Measurements from ENCODE around the gene OR9A4.
"Not testable (repeated sequence)": the region's sequence is repeated elsewhere in the genome, so short reads cannot be mapped to it uniquely, and the experiment has no call there.

The OR9A4 gene

DNA sequence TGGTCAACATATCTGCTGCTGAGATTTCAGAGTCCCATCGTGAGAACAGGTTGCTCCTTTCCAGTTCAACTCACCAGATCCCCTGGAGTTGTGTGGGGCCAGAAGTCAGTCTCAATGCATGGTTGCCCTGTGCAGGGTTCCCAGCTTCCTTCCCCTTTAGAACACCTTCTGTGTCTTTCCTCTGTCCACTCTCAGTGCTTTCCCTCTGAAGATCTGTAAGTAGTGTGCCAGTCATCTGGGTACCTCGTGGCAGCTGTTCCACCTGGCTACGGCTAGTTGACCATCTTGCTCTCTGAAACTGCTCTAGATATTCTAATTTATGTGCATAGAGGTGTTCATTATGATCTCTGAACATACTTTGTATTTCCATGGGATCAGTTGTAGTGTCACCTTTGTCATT, 38.8 kb upstream of the OR9A4 start:
- no peak for DNase-seq (ENCODE audit: low spot score)
- ChIA-PET POLR2A (ENCODE audit: low non-redundant PET) (no interaction called here), CTCF (no interaction called here)
- no peak overlapping the region for H3K27ac ChIP-seq
- TF ChIP-seq, protein P1, sequence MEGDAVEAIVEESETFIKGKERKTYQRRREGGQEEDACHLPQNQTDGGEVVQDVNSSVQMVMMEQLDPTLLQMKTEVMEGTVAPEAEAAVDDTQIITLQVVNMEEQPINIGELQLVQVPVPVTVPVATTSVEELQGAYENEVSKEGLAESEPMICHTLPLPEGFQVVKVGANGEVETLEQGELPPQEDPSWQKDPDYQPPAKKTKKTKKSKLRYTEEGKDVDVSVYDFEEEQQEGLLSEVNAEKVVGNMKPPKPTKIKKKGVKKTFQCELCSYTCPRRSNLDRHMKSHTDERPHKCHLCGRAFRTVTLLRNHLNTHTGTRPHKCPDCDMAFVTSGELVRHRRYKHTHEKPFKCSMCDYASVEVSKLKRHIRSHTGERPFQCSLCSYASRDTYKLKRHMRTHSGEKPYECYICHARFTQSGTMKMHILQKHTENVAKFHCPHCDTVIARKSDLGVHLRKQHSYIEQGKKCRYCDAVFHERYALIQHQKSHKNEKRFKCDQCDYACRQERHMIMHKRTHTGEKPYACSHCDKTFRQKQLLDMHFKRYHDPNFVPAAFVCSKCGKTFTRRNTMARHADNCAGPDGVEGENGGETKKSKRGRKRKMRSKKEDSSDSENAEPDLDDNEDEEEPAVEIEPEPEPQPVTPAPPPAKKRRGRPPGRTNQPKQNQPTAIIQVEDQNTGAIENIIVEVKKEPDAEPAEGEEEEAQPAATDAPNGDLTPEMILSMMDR (conservative IDR thresholded peaks at IDR 0.05; ENCODE audit: low read depth): no peak

DNA sequence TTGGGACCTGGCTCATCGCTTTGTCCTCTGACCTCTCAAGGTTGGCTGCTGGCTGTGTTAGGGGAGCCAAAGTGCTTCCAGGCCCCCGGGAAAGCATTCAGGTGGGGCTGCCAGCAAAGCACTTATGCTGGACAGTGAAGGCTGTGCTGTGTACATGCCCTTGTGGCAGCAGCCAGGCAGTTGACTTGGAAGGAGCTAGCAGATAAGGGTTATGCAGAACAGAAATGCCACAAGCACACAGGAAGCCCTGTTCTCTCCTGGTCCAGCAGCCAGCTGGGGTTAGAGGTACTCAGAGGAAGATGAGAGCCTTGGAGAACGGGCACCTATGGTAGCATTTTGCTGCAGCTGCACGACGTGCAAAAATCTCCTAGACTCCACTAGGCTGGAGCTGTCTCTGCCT, 35.2 kb upstream of the OR9A4 start:
- no peak overlapping the region for H3K27ac ChIP-seq
- POLR2A ChIA-PET (ENCODE audit: low non-redundant PET): no interaction called here
- TF ChIP-seq, protein P1 (conservative IDR thresholded peaks at IDR 0.05; ENCODE audit: low read depth): no peak
- no peak for DNase-seq (ENCODE audit: low spot score)
- CTCF ChIA-PET: no interaction called here

DNA sequence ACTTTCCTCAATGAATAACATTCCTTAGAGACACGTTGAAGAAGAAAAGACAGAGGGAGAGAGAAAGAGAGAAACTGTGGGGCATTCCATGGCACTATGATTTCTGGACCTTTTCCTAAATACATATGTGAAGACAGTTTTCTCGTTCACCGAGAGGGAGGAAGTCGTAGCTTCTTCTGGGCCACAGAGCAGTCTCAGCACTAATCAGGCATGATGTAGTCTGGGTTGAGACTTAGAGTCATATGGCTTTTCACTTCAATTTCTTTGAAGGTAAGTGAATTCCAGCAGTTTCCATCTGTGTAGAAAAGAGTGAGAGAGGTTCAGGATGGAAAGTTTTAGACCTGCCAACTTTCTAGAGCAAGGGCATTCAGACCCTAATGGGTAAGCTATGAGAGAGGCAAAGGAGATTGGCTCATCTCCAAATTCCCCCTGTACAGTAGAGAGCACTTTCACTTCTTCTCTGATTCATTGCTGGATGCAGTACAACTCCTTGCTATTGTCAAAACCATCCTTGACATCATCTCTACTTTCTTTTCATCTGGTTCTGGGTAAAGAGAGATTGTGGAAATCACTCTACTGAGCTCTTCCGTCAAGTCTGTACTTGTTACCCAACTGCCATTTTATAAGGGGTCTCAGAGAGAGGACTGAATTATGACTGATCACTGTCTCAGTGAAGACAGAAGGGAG, 31.5 kb upstream of the OR9A4 start:
- DNase-seq (ENCODE audit: low spot score): no peak
- CTCF ChIA-PET: no interaction called here
- POLR2A ChIA-PET (ENCODE audit: low non-redundant PET): no interaction called here
- TF ChIP-seq, protein P1 (conservative IDR thresholded peaks at IDR 0.05; ENCODE audit: low read depth): no peak
- H3K27ac ChIP-seq: no peak overlapping the region

DNA sequence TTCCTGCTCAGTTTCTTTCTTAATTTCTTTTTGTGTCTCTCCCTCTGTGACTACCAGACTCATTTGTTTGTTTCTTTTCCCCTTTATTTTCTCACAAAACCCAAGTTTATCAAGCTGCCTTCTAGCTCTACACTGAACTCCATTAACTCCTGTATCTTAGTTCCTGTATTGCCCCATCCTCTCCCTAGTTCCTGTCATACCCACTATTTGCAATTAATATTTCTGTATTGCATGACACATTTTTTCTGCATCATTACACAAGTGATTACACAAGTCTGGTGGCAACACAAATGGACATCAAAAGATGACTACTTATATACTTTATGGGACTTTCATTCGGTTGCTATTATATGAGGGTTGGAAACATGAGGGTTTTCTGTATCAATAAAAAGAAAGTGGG, 26.9 kb upstream of the OR9A4 start:
- no peak overlapping the region for H3K27ac ChIP-seq
- TF ChIP-seq, protein P1 (conservative IDR thresholded peaks at IDR 0.05; ENCODE audit: low read depth): no peak
- DNase-seq (ENCODE audit: low spot score): no peak
- POLR2A ChIA-PET (ENCODE audit: low non-redundant PET): no interaction called here
- CTCF ChIA-PET: no interaction called here

DNA sequence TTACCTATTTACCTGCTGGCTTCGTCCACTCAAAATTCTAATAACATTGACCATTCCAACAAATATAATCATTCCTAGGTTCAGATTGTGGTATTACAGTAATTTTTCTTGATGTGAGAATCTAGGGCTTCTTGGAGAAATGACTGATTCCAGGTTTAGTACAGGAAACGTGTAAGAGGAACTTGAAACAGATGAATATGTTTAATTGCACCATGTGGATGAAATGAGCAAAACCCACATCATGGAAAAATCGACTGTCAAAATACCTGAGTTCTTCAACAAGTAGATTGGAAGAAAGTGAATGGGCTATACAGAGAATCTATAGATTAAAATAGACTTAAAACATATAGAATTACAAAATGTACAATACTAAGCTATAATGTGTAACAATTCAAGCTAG, 24.9 kb upstream of the OR9A4 start:
- no peak overlapping the region for H3K27ac ChIP-seq
- no peak for DNase-seq (ENCODE audit: low spot score)
- POLR2A ChIA-PET (ENCODE audit: low non-redundant PET): no interaction called here
- CTCF ChIA-PET: no interaction called here
- TF ChIP-seq, protein P1 (conservative IDR thresholded peaks at IDR 0.05; ENCODE audit: low read depth): no peak

DNA sequence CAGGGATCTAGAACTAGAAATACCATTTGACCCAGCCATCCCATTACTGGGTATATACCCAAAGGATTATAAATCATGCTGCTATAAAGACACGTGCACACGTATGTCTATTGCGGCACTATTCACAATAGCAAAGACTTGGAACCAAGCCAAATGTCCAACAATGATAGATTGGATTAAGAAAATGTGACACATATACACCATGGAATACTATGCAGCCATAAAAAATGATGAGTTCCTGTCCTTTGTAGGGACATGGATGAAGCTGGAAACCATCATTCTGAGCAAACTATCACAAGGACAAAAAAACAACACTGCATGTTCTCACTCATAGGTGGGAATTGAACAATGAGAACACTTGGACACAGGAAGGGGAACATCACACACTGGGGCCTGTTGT, 16.8 kb upstream of the OR9A4 start:
- CTCF ChIA-PET; H3K27ac ChIP-seq; POLR2A ChIA-PET (ENCODE audit: low non-redundant PET); DNase-seq (ENCODE audit: low spot score): not testable (repeated sequence)

DNA sequence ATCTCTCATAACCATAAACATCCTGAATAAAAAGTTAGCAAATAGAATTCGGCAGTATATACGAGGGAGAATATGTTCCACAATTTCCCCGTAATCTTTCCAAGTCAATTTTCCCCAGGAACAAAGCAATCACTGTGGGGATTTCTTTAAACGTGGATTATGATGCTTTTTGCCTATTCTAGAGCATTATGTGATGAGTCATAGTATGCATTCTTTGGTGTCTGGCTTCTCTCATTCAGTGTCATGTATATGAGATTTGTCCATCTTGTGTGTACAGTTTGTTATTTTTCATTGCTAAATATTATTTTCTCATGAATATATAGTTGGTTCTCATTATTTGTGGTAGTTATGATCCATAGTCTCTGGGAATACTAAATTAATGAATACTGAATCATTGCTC, 9.9 kb upstream of the OR9A4 start:
- no peak for DNase-seq (ENCODE audit: low spot score)
- ChIA-PET CTCF (no interaction called here), POLR2A (ENCODE audit: low non-redundant PET) (no interaction called here)
- no peak overlapping the region for H3K27ac ChIP-seq
- TF ChIP-seq, protein P1 (conservative IDR thresholded peaks at IDR 0.05; ENCODE audit: low read depth): no peak
